ENCODE results near the gene CCDC6.

Gene CCDC6

DNA sequence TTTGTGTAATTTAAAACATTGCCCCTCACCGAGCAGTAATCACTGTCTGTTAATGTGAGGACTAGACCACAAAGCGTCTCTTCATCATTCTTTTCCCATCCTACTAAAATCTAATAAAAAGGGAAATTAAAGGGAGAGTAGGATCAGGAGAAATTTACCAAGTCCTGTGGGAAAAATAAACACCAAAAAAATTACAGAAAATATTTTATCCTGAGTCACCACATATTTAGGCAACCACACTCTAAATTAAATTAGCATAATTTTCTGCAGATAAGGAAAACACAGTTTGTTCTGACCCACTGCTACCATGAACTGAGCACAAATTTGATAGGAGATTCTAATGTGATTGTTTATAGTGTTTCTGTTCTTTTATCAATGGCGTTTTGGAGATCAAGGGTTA lies 49.3 kb downstream of the CCDC6 start:
- Histone ChIP-seq H3K4me3 (IDR thresholded peaks at IDR 0.05; ENCODE audit: insufficient read depth, low read depth, low read length) (no peak overlapping the region), H3K4me1 (ENCODE audit: low read depth, poor library complexity, severe bottlenecking) (no peaks in the 10 kb centered on the region), H3K27ac (no peak overlapping the region), H3K79me2 (ENCODE audit: insufficient read depth, low read depth) (peaks cover 5% of the 10 kb centered on the region; the same call in 1 of the 2 replicates), H4K20me1 (ENCODE audit: insufficient read depth) (no peaks in the 10 kb centered on the region), H3K4me2 (no peak overlapping the region), H3K36me3 (ENCODE audit: insufficient read depth) (no peaks in the 10 kb centered on the region), H3K9ac (no peak overlapping the region), H2AFZ (ENCODE audit: low read depth) (no peak overlapping the region), H3K27me3 (ENCODE audit: insufficient read depth, low read depth) (no peaks in the 10 kb centered on the region)
- TF ChIP-seq CTCF (conservative IDR thresholded peaks at IDR 0.05; ENCODE audit: low read depth, low read length), result no peak

DNA sequence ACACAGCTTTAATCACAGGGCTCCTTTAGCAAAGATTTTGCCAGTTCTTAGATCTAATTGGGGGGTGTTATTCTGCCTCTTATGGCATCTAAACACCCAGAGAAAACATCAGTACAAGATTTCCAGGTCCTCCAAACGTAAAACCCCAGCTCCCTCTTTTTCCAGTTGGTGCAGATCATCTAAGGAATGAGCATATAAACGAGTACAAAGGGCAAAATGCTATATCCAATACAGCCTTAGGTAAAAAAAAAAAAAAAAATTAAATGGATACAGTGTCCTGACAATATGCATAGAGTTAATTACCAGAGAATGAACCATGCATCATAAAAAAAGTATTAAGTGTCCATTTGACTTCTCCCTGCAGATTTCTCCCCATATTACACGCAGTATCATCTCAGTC lies 50.3 kb downstream of the CCDC6 start:
- Histone ChIP-seq H3K4me1 (ENCODE audit: low read depth, poor library complexity, severe bottlenecking) (no peaks in the 10 kb centered on the region), H3K36me3 (ENCODE audit: insufficient read depth) (no peaks in the 10 kb centered on the region), H3K4me2 (no peak overlapping the region), H2AFZ (ENCODE audit: low read depth) (no peak overlapping the region), H3K27me3 (ENCODE audit: insufficient read depth, low read depth) (no peaks in the 10 kb centered on the region), H3K27ac (no peak overlapping the region), H3K9ac (no peak overlapping the region), H4K20me1 (ENCODE audit: insufficient read depth) (no peaks in the 10 kb centered on the region), H3K4me3 (IDR thresholded peaks at IDR 0.05; ENCODE audit: insufficient read depth, low read depth, low read length) (no peak overlapping the region), H3K79me2 (ENCODE audit: insufficient read depth, low read depth) (0 out of 2 replicates have a peak, but pooled peaks cover 5% of the 10 kb centered on the region)
- TF ChIP-seq CTCF (conservative IDR thresholded peaks at IDR 0.05; ENCODE audit: low read depth, low read length), result no peak

GRCh38 chr10:59854571-59854970 lies 51.8 kb downstream of the CCDC6 start:
- H3K27me3 ChIP-seq (ENCODE audit: insufficient read depth, low read depth), result no peaks in the 10 kb centered on the region
- no peaks in the 10 kb centered on the region for H4K20me1 ChIP-seq (ENCODE audit: insufficient read depth)
- no peak overlapping the region for H3K4me3 ChIP-seq (IDR thresholded peaks at IDR 0.05; ENCODE audit: insufficient read depth, low read depth, low read length)
- no peak overlapping the region for H3K27ac ChIP-seq
- no peaks in the 10 kb centered on the region for H3K4me1 ChIP-seq (ENCODE audit: low read depth, poor library complexity, severe bottlenecking)
- no peaks in the 10 kb centered on the region for H3K36me3 ChIP-seq (ENCODE audit: insufficient read depth)
- no peak overlapping the region for H3K4me2 ChIP-seq
- no peak overlapping the region for H3K9ac ChIP-seq
- no peak overlapping the region for H2AFZ ChIP-seq (ENCODE audit: low read depth)
- 0 out of 2 replicates have a peak, but pooled peaks cover 5% of the 10 kb centered on the region for H3K79me2 ChIP-seq (ENCODE audit: insufficient read depth, low read depth)
- TF ChIP-seq CTCF (conservative IDR thresholded peaks at IDR 0.05; ENCODE audit: low read depth, low read length), result no peak

DNA sequence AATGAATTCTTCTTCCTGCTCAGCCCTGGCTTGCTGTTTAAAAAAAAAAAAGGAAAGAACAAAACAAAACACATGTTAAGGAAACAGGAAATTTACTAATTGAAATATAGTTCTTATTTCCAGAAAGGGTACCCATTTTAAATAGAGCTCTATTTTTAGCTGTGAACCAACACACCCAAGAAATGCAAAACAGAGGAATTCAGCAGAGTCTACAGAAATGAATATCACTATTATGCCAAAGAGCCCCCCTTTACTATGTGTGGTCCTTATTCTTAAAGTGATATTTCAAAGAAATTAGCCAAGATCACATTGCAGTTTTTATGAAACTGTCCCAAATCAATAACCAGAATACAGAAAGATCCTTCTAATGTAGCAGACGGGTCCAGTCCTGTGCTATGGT lies 53.7 kb downstream of the CCDC6 start:
- H4K20me1 ChIP-seq (ENCODE audit: insufficient read depth), result no peaks in the 10 kb centered on the region
- H3K4me2 ChIP-seq, result no peak overlapping the region
- no peak overlapping the region for H3K9ac ChIP-seq
- no peaks in the 10 kb centered on the region for H3K4me1 ChIP-seq (ENCODE audit: low read depth, poor library complexity, severe bottlenecking)
- no peak for TF ChIP-seq CTCF (conservative IDR thresholded peaks at IDR 0.05; ENCODE audit: low read depth, low read length)
- no peaks in the 10 kb centered on the region for H3K27me3 ChIP-seq (ENCODE audit: insufficient read depth, low read depth)
- H3K79me2 ChIP-seq (ENCODE audit: insufficient read depth, low read depth), result 0 out of 2 replicates have a peak, but pooled peaks cover 5% of the 10 kb centered on the region
- no peak overlapping the region for H3K27ac ChIP-seq
- no peak overlapping the region for H2AFZ ChIP-seq (ENCODE audit: low read depth)
- no peaks in the 10 kb centered on the region for H3K36me3 ChIP-seq (ENCODE audit: insufficient read depth)
- H3K4me3 ChIP-seq (IDR thresholded peaks at IDR 0.05; ENCODE audit: insufficient read depth, low read depth, low read length), result no peak overlapping the region

Data from KMS-11 (cell line).